ENCODE results near the gene NDFIP1.

- TF ChIP-seq CTCF (IDR thresholded peaks at IDR 0.05) (no peak), POLR2A (IDR thresholded peaks at IDR 0.05) (no peak)
Measured at GRCh38 chr5:142132916-142133315, 24.3 kb downstream of the NDFIP1 start.

Measured in Peyer's patch (tissue), 4 donors.